ENCODE results near the gene UTF1. TPM values are rescaled to one million over a fixed set of nuclear protein-coding genes. Genes with fewer than 3 reads are reported as not detected.

Gene UTF1
- total RNA-seq, 4 donors from 2014 or later = not detected

DNA sequence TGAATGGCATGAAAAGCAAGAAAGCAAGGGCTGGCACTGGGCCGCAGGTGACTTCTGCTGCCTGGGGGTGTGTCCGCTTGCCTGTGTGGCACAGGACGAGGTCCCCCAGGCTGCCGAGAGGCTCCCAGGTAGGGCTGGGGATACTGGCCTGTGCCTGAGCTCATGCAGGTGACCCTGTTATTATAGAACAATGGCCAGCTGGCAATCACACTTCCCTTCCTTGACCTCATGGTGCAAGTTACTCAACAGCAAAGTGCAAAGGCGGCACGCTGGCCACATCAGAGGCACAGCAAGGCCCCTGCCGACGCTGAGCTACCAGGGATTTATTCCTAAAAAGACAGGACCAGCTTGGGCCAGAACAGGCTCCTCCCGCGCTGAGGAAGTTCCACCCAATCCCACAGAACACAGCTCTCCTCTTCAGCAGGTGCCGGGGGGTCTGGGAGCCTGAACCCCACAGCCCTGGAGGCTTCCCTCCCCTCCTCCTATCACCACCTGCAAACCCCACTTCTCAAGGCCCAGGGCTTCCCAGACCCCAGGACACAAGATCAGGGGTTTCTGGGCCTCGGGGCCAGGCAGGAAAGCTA lies 48.1 kb downstream of the UTF1 start:
- 45 to 80% methylated on average over 2 of the region's 12 CpGs for WGBS, 2 donors (ENCODE audit: low coverage in 1 of 2)
- no peak for ATAC-seq
- peaks cover 0 to 52% of the 10 kb centered on the region in 2 donors for H3K36me3 ChIP-seq
- H3K27ac ChIP-seq = no peak overlapping the region
- no peak overlapping the region for H3K4me3 ChIP-seq
- peaks cover 0 to 26% (median 6%) of the 10 kb centered on the region in 3 donors for H3K4me1 ChIP-seq
- TF ChIP-seq, protein P1, sequence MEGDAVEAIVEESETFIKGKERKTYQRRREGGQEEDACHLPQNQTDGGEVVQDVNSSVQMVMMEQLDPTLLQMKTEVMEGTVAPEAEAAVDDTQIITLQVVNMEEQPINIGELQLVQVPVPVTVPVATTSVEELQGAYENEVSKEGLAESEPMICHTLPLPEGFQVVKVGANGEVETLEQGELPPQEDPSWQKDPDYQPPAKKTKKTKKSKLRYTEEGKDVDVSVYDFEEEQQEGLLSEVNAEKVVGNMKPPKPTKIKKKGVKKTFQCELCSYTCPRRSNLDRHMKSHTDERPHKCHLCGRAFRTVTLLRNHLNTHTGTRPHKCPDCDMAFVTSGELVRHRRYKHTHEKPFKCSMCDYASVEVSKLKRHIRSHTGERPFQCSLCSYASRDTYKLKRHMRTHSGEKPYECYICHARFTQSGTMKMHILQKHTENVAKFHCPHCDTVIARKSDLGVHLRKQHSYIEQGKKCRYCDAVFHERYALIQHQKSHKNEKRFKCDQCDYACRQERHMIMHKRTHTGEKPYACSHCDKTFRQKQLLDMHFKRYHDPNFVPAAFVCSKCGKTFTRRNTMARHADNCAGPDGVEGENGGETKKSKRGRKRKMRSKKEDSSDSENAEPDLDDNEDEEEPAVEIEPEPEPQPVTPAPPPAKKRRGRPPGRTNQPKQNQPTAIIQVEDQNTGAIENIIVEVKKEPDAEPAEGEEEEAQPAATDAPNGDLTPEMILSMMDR (IDR thresholded peaks at IDR 0.05) = no peak
- TF ChIP-seq POLR2AphosphoS5 (IDR thresholded peaks at IDR 0.05) = no peak
- TF ChIP-seq POLR2A (IDR thresholded peaks at IDR 0.05) = no peak
- TF ChIP-seq EP300 (IDR thresholded peaks at IDR 0.05) = no peak
- peaks cover 34% of the 10 kb centered on the region for H3K27me3 ChIP-seq
- no peaks in the 10 kb centered on the region for H3K9me3 ChIP-seq

- ATAC-seq = peak; percentile 27
- WGBS, 2 donors (ENCODE audit: low coverage in 1 of 2) = 50% methylated on average over 4 of the region's 19 CpGs; no CpG with 5 or more reads in 1 of the 2 donors
- no peak overlapping the region for H3K4me3 ChIP-seq
- peaks cover 0 to 26% (median 6%) of the 10 kb centered on the region in 3 donors for H3K4me1 ChIP-seq
- H3K9me3 ChIP-seq = no peaks in the 10 kb centered on the region
- H3K36me3 ChIP-seq = peaks cover 0 to 58% of the 10 kb centered on the region in 2 donors
- no peak for TF ChIP-seq EP300 (IDR thresholded peaks at IDR 0.05)
- TF ChIP-seq POLR2AphosphoS5 (IDR thresholded peaks at IDR 0.05) = no peak
- no peak for TF ChIP-seq POLR2A (IDR thresholded peaks at IDR 0.05)
- TF ChIP-seq, protein P1 (IDR thresholded peaks at IDR 0.05) = no peak
- no peak overlapping the region for H3K27ac ChIP-seq
- H3K27me3 ChIP-seq = peaks cover 34% of the 10 kb centered on the region
Measured at GRCh38 chr10:133278577-133279265, 48.7 kb downstream of the UTF1 start.

GRCh38 chr10:133279326-133280226 lies 49.6 kb downstream of the UTF1 start:
- ATAC-seq = no peak
- H3K9me3 ChIP-seq = no peaks in the 10 kb centered on the region
- H3K36me3 ChIP-seq = peaks cover 0 to 67% of the 10 kb centered on the region in 2 donors
- peaks cover 0 to 26% (median 6%) of the 10 kb centered on the region in 3 donors for H3K4me1 ChIP-seq
- H3K27me3 ChIP-seq = peaks cover 32% of the 10 kb centered on the region
- no peak overlapping the region for H3K4me3 ChIP-seq
- 80 to 86% methylated on average over 1 to 3 of the region's 24 CpGs for WGBS, 2 donors (ENCODE audit: low coverage in 1 of 2)
- H3K27ac ChIP-seq = no peak overlapping the region
- TF ChIP-seq POLR2A (IDR thresholded peaks at IDR 0.05) = no peak
- TF ChIP-seq POLR2AphosphoS5 (IDR thresholded peaks at IDR 0.05) = no peak
- TF ChIP-seq, protein P1 (IDR thresholded peaks at IDR 0.05) = no peak

GRCh38 chr10:133280391-133281059 lies 50.5 kb downstream of the UTF1 start:
- H3K27ac ChIP-seq = no peak overlapping the region
- peaks cover 0 to 25% (median 6%) of the 10 kb centered on the region in 3 donors for H3K4me1 ChIP-seq
- no peak for TF ChIP-seq POLR2A (IDR thresholded peaks at IDR 0.05)
- TF ChIP-seq EP300 (IDR thresholded peaks at IDR 0.05) = no peak
- TF ChIP-seq POLR2AphosphoS5 (IDR thresholded peaks at IDR 0.05) = no peak
- TF ChIP-seq, protein P1 (IDR thresholded peaks at IDR 0.05) = no peak
- no peak for ATAC-seq
- H3K27me3 ChIP-seq = peaks cover 23% of the 10 kb centered on the region
- H3K36me3 ChIP-seq = peaks cover 0 to 76% of the 10 kb centered on the region in 2 donors
- no peak overlapping the region for H3K4me3 ChIP-seq
- no peaks in the 10 kb centered on the region for H3K9me3 ChIP-seq
- WGBS, 2 donors (ENCODE audit: low coverage in 1 of 2) = no CpG with 5 or more reads among the region's 10 CpGs
